OCI-M1 (cell line): ENCODE data around the gene GEN1.
"Not testable (repeated sequence)": the region's sequence is repeated elsewhere in the genome, so short reads cannot be mapped to it uniquely, and the experiment has no call there.

ENCODE experiments used
- DNase-seq: peaks from one replicate; lab custom pipeline; 2025; lab: John Stamatoyannopoulos, UW

GEN1 gene

DNA sequence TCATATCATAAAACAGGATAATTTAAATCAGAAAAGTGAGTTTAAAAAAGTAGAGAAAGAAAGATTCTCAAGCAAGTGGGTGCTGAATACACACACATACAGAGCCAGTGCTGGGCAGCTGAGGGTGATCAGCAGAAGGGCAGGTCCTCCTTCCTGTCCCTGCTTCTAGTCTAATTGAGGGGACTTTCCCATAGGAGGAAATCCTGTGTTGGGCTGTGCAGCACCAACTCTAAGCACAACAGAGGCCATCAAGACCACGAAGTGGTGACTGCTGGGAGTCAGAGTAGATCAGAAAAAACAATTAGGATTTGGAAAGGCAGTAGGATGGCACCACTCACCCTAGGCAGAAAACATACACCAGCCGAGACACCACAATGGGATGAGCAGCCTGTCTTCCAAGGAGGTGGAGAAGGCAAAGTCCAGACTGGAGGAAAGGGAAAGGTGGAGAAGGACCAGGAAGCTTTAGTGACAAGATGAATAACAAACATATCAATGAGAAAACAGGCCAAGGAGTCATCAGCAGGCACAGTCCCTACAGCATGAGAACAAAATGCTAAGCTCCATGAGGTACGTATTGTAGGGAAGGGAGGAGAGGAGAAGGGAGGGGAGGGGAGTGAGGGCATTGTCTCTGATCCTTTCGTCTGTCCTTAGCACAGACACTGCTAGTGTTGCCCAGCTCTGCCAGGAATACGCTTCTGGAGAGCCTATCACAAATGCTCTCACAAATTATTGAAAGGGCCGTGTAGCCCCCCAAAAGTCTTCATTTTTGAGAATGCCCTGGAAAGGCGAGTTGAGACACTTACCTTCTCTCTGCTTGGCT lies 45.6 kb downstream of the GEN1 start:
- no peak for DNase-seq

GRCh38 chr2:17800219-17800618 lies 46.3 kb downstream of the GEN1 start:
- no peak for DNase-seq

DNA sequence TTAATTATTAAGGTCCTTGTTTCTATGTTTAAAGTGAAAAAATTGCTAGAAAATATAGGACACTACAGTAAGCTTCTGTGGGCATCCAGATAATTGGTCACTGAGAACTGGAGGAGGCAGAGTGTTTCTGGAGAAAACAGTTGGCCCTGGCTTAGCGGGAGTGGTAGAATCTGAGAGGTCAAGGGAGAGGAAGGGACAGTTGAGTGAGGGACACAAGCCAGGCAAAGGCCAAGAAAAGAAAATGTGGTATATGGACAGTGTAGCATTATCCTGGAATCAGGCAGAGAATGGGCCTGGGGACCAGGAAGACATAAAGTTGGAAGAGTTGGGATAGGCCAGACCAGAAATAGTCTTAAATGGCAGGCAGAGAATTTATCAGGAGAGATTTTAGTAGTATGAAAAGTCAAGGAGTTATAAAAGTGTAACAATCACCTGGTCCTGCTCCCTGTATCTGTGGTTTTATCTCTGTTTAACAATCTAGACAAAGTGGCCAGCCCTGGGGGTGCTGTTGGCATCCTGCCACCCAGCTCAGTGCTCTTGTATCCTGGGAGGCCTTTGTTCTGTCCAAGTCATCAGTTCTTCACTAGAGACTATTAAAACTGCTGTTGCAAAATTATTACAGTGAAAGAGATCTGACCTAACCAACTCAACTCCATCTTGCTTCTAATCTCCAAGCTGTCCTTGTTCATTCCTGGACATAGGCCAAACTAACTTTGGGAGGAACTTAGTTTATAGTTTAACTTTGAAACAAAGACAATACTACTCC lies 46.9 kb downstream of the GEN1 start:
- no peak for DNase-seq

- DNase-seq: no peak
These were observed 49.6 kb downstream of the GEN1 start for GRCh38 chr2:17803497-17803896.

DNA sequence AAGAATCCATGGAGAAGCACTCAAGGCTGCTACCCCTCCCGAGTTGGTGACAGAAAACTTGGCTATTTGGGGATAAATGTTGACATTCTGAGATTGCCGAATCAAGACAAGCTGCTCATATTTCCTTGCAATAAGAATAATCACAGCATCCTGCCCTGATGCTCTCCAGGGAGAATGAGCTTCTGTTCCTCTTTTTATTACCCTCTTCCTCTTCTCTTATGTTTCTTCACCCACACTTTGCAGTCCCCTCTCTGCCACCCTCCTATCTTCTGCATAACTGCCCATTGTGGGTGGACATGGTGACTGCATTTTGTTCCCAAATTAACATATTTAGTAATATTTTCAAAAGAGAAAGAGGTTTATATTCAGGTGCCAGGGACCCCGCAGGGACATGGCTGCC lies 50.4 kb downstream of the GEN1 start:
- no peak for DNase-seq

DNA sequence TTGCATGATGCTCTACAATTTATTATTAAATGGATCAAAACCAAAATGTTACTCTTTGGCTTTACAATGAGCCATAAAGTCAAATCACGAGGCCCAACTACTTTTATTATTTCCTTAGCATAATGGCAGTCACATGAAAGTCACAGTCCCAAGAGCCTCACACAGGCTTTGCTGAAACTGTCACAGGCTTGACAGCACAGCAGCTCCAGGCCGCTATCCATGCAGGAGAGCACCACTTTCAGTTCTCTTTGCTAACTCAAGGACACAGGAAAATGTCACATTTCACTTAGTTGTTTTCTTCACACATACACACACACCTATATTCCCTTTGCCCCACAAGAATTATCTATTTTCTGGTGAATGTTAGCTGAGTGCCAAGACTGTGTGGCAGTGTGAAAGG lies 51.2 kb downstream of the GEN1 start:
- no peak for DNase-seq

DNA sequence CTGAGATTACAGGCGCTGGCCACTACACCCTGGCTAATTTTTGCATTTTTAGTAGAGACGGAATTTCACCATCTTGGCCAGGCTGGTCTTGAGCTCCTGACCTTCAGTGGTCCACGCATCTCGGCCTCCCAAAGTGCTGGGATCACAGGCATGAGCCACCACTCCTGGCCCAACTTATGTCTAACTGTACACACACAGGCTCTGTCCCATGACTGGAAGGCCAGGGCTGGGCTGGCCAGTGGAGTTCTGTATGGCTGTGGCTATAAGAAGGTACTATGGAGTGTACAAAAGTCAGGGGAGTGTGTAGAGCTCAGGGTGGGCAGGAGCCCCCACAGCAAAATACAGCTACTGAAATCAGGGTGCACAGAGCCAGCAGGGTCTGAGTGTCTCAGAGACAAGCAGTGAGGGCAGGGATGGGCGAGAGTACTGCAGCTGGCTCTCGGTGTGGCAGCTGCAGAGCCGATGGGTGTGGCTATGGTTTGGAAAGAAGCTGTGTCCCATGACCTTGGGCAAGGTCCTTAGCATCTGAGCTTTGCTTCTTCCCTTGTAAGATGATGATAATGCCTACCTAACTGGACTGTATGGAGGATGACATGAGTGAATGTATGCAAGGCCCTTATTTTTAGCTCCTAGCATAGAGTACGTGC lies 51.9 kb downstream of the GEN1 start:
- no peak for DNase-seq

- no peak for DNase-seq
These were observed 59.2 kb downstream of the GEN1 start for GRCh38 chr2:17813010-17813741.

GRCh38 chr2:17813742-17814473 lies 60.0 kb downstream of the GEN1 start:
- peak; percentile 40 for DNase-seq

GRCh38 chr2:17814601-17815000 lies 60.7 kb downstream of the GEN1 start:
- no peak for DNase-seq

- DNase-seq: no peak
These were observed 61.7 kb downstream of the GEN1 start for GRCh38 chr2:17815468-17816184.

- no peak for DNase-seq
These were observed 62.7 kb downstream of the GEN1 start, which contains the start of gene MSGN1 for GRCh38 chr2:17816396-17817245. TSS of gene MSGN1 (plus strand) at chr2:17816460. CDS start at chr2:17816519, 59 bp downstream.

DNA sequence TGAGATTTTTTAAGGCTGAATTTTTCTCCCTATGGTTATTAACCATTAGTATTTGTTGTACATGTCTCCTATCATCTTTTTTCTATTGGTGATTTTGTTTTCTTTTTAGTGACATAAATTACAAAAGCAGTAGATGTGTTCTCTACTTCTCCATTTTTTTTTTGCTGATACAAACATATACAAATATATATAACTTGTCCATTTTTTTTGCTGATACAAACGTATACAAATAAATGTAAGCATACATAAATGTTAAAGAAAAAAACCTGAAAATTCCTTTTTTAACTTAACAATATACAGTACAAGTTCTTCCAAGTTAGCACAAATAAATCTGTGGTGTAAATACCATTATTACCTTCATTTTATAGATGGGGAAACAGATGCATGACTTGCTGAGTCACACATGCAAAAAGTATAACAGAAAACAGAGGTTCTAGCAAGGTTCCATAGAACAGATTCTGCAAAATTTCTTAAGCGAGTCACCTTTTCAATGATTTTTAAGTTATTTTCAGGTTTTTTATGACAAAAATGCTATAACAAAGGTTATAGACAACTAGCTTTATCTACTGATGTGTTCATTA lies 64.4 kb downstream of the GEN1 start:
- DNase-seq: no peak

DNA sequence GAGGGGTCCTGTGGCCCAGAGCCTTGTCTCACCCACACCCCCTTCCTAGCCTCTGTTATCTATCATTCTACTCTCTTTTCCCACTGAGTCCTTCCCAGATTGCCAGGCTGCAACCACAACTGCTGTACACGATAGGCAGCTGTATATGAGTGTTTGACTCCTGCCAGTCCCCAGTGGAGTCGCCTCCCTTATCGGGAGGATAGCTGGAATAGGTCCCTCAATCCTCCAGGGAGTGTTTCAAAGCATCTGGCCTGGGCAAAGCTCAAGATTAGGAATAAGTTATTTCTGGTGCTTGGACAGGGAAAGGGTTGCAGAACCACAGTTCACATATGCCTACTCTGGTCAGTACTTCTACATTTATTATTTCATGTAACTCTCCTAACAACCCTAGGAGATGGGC lies 67.1 kb downstream of the GEN1 start:
- no peak for DNase-seq

GRCh38 chr2:17821535-17822444 lies 67.9 kb downstream of the GEN1 start:
- DNase-seq: peak; percentile 54

- DNase-seq: no peak
These were observed 68.6 kb downstream of the GEN1 start for GRCh38 chr2:17822445-17823117.

DNA sequence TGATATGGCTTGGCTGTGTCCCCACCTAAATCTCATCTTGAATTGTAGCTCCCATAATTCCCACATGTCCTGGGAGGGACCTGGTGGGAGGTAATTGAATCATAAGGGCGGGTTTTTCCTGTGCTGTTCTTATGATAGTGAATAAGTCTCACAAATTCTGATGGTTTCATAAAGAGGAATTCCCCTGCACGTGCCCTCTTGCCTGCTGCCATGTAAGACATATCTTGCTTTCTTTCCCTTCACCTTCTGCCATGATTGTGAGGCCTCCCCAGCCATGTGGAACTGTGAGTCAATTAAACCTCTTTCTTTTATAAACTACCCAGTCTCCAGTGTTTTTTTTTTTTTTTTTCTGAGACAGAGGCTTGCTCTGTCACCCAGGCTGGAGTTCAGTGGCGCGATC lies 69.7 kb downstream of the GEN1 start:
- not testable (repeated sequence) for DNase-seq

DNA sequence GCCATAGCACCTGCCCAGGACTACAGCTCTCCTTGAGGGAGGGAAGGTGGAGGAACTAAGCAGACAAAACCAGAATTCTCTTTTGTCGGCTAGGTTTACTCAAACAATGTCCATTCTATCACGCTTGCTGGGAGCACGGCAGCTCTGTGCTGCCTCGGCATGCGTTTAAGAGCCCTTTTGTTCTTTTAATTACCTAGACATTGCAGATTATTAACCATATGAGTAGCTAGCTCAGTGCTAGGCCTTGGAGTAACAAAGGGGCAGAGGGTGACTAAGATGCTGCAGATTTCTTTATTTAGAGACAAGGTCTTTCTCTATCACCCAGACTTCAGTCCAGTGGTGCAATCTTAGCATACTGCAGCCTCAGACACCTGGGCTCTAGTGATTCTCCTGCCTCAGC lies 73.4 kb downstream of the GEN1 start:
- no peak for DNase-seq
